GM23338 (cell line): ENCODE measurements around the gene STAB2. TPM values are rescaled to one million over a fixed set of nuclear protein-coding genes. Genes with fewer than 3 reads are reported as not detected.

Source experiments
- ATAC-seq: fragments of 200-7000 bp; cut with Tn5 transposase; 3 replicates; pipeline ENCODE4 v1.9.1; 2020
- DNase-seq: peaks from one replicate; pipeline ENCODE4 v3.0.0-alpha.2; 2015; ENCODE audit warnings: low spot score
- H2AFZ ChIP-seq: fragments of 200-600 bp; sonication (generic); 2 replicates; pipeline ENCODE4 v1.8.0; 2016; ENCODE audit warnings: antibody characterized with exemption, mild to moderate bottlenecking, moderate library complexity
- H3F3A ChIP-seq: fragments of 200-600 bp; sonication (generic); replicated peaks from 2 replicates; pipeline ENCODE4 v1.8.0; 2017; ENCODE audit warnings: antibody characterized with exemption, mixed run types, low read depth
- H3K27ac ChIP-seq: fragments of 200-600 bp; sonication (generic); 2 replicates; pipeline ENCODE4 v1.6.1; 2016; ENCODE audit warnings: low read depth
- H3K27me3 ChIP-seq: fragments of 200-600 bp; sonication (generic); 2 replicates; pipeline ENCODE4 v1.8.0; 2016; ENCODE audit warnings: mild to moderate bottlenecking, mixed run types, moderate library complexity; ENCODE audit not compliant: insufficient read depth
- H3K36me3 ChIP-seq: fragments of 200-600 bp; sonication (generic); 2 replicates; pipeline ENCODE4 v1.8.0; 2016; ENCODE audit warnings: mild to moderate bottlenecking; ENCODE audit not compliant: insufficient read depth
- H3K4me1 ChIP-seq: fragments of 200-600 bp; sonication (generic); 2 replicates; pipeline ENCODE4 v1.8.0; 2016; ENCODE audit warnings: mild to moderate bottlenecking, moderate library complexity; ENCODE audit not compliant: insufficient read depth
- H3K4me2 ChIP-seq: fragments of 200-600 bp; sonication (generic); 2 replicates; pipeline ENCODE4 v1.7.1; 2017; ENCODE audit warnings: mixed run types
- H3K4me3 ChIP-seq: fragments of 200-600 bp; sonication (generic); 2 replicates; pipeline ENCODE4 v1.6.1; 2016; ENCODE audit warnings: mixed run types
- H3K79me2 ChIP-seq: fragments of 200-600 bp; sonication (generic); replicated peaks from 2 replicates; pipeline ENCODE4 v1.8.0; 2017; ENCODE audit warnings: mild to moderate bottlenecking; ENCODE audit not compliant: insufficient read depth
- H3K9me2 ChIP-seq: fragments of 200-600 bp; sonication (generic); 2 replicates; pipeline ENCODE4 v1.8.0; 2017; ENCODE audit not compliant: insufficient read depth
- H4K20me1 ChIP-seq: fragments of 200-600 bp; sonication (generic); replicated peaks from 2 replicates; pipeline ENCODE4 v1.8.0; 2017; ENCODE audit warnings: mild to moderate bottlenecking; ENCODE audit not compliant: insufficient read depth
- H3K27ac Mint-ChIP-seq: 2 replicates; pipeline ENCODE4 v1.8.0; 2020; ENCODE audit warnings: inconsistent platforms, mild to moderate bottlenecking, moderate library complexity, mixed read lengths
- H3K27me3 Mint-ChIP-seq: 3 replicates; pipeline ENCODE4 v1.8.0; 2022; ENCODE audit warnings: low read depth, mild to moderate bottlenecking, moderate library complexity, mixed read lengths, inconsistent platforms; ENCODE audit not compliant: insufficient read depth, poor library complexity
- H3K36me3 Mint-ChIP-seq: 3 replicates; pipeline ENCODE4 v1.8.0; 2021; ENCODE audit warnings: low read depth, mild to moderate bottlenecking, inconsistent platforms, moderate library complexity, mixed read lengths
- H3K4me1 Mint-ChIP-seq: 3 replicates; pipeline ENCODE4 v1.8.0; 2020; ENCODE audit warnings: mild to moderate bottlenecking, inconsistent platforms, mixed read lengths
- H3K4me3 Mint-ChIP-seq: 3 replicates; pipeline ENCODE4 v1.8.0; 2021; ENCODE audit warnings: moderate library complexity, mild to moderate bottlenecking, inconsistent platforms, mixed read lengths
- H3K9me3 Mint-ChIP-seq: 3 replicates; pipeline ENCODE4 v1.8.0; 2020; ENCODE audit warnings: moderate library complexity, mild to moderate bottlenecking, inconsistent platforms, mixed read lengths
- CREB1 ChIP-seq: fragments of 250-450 bp; sonication (Bioruptor Pico); IDR thresholded peaks from 2 replicates; pipeline ENCODE4 v1.5.0; 2020; ENCODE audit warnings: low read depth, mild to moderate bottlenecking, moderate library complexity
- ETS1 ChIP-seq: IDR thresholded peaks from 2 replicates; pipeline ENCODE4 v1.6.1; 2016; ENCODE audit warnings: antibody characterized with exemption
- EZH2 ChIP-seq: fragments of 200-600 bp; sonication (generic); IDR thresholded peaks from one replicate; pipeline ENCODE4 v1.8.0; 2017; ENCODE audit warnings: antibody characterized with exemption, mild to moderate bottlenecking, low read depth; ENCODE audit not compliant: unreplicated experiment
- EZH2phosphoT487 ChIP-seq: fragments of 200-600 bp; sonication (generic); IDR thresholded peaks from one replicate; pipeline ENCODE4 v1.8.1; 2018; ENCODE audit warnings: antibody characterized with exemption; ENCODE audit not compliant: unreplicated experiment
- JUNB ChIP-seq: IDR thresholded peaks from one replicate; pipeline ENCODE4 v1.6.1; 2016; ENCODE audit warnings: antibody characterized with exemption; ENCODE audit not compliant: unreplicated experiment
- NANOG ChIP-seq: IDR thresholded peaks from 2 replicates; pipeline ENCODE4 v1.6.1; 2016; ENCODE audit warnings: antibody characterized with exemption, borderline replicate concordance
- POLR2AphosphoS5 ChIP-seq: IDR thresholded peaks from 2 replicates; pipeline ENCODE4 v1.6.1; 2016; ENCODE audit warnings: antibody characterized with exemption, low read depth
- REST ChIP-seq: IDR thresholded peaks from one replicate; pipeline ENCODE4 v1.6.1; 2018; ENCODE audit warnings: antibody characterized with exemption; ENCODE audit not compliant: unreplicated experiment
- STAT1 ChIP-seq: IDR thresholded peaks from one replicate; pipeline ENCODE4 v1.6.1; 2016; ENCODE audit warnings: antibody characterized with exemption; ENCODE audit not compliant: unreplicated experiment
- ZNF114 ChIP-seq: fragments of 250-450 bp; sonication (Bioruptor Pico); IDR thresholded peaks from 2 replicates; pipeline ENCODE4 v1.5.0; 2020; ENCODE audit warnings: mild to moderate bottlenecking, moderate library complexity
- ZNF331 ChIP-seq: fragments of 250-450 bp; sonication (Bioruptor Pico); IDR thresholded peaks from 2 replicates; pipeline ENCODE4 v1.5.0; 2020; ENCODE audit warnings: low read depth, mild to moderate bottlenecking, moderate library complexity
- ZNF462 ChIP-seq: fragments of 250-450 bp; sonication (Bioruptor Pico); IDR thresholded peaks from 2 replicates; pipeline ENCODE4 v1.5.0; 2020; ENCODE audit warnings: mild to moderate bottlenecking, moderate library complexity
- polyA plus RNA-seq: library from polyadenylated mRNA; unstranded; fragments of >200 nt; fragmentation: Nextera tagmentation; extraction: Ambion mirVana; gene quantifications from 2 replicates; pipeline ENCODE4 v1.2.1, GENCODE V29; 2016
- total RNA-seq: library from RNA; depleted of rRNA; stranded (reverse); fragments of >200 nt; shearing (Covaris generic); gene quantifications from 2 replicates; pipeline ENCODE4 v1.2.3, GENCODE V29; 2014
- TF ChIP-seq, protein P1 (sequence below), 2 experiments: fragments of 200-600 bp in 1 of 2; sonication (generic) in 1 of 2; conservative IDR thresholded peaks; 2 replicates each; pipeline versions ENCODE4 v1.5.1 to v1.6.1; 2016 to 2017; ENCODE audit warnings: antibody characterized with exemption in 2 of 2, low read depth in 2 of 2, mild to moderate bottlenecking in 2 of 2, moderate library complexity in 1 of 2

The STAB2 gene
- total and polyA plus RNA-seq, 2 experiments from 2014 or later: 0.14 TPM; not detected in 1

DNA sequence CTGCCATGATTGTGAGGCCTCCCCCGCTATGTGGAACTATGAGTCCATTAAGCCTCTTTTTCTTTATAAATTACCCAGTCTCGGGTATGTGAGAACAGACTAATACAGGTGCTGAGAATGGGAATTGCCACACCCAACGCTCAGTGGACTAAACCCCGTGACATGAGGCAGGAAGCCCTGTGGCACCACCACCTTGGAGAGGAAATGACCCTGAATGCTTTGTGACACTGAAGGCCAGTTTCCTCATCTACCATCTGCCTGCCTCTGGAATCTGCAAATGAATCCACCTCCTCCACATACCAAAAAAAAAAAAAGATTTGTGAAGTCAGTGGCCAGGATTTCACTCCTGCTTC, 212.4 kb downstream of the STAB2 start:
- Histone ChIP-seq H3K4me1 (peaks cover 11% of the 10 kb centered on the region; the same call in 1 of the 2 replicates), H3K27ac (no peak overlapping the region), H3K4me3 (no peak overlapping the region), H3K79me2 (no peaks in the 10 kb centered on the region; the same call in 1 of the 2 replicates), H3K27me3 (no peaks in the 10 kb centered on the region), H3K9me2 (no peaks in the 10 kb centered on the region), H3F3A (no peaks in the 10 kb centered on the region), H2AFZ (no peak overlapping the region), H3K36me3 (no peaks in the 10 kb centered on the region), H4K20me1 (no peaks in the 10 kb centered on the region), H3K4me2 (no peak overlapping the region)
- H3K27me3 Mint-ChIP-seq: peaks cover 3% of the 10 kb centered on the region
- DNase-seq (no peak), ATAC-seq (no peak)
- peaks cover 35% of the 10 kb centered on the region for H3K36me3 Mint-ChIP-seq
- H3K4me1 Mint-ChIP-seq: peaks cover 24% of the 10 kb centered on the region
- H3K27ac Mint-ChIP-seq: peak overlapping the region; percentile 82
- TF ChIP-seq POLR2AphosphoS5: no peak
- no peak for TF ChIP-seq CREB1 (CRISPR knock-in tag)
- TF ChIP-seq, protein P1, sequence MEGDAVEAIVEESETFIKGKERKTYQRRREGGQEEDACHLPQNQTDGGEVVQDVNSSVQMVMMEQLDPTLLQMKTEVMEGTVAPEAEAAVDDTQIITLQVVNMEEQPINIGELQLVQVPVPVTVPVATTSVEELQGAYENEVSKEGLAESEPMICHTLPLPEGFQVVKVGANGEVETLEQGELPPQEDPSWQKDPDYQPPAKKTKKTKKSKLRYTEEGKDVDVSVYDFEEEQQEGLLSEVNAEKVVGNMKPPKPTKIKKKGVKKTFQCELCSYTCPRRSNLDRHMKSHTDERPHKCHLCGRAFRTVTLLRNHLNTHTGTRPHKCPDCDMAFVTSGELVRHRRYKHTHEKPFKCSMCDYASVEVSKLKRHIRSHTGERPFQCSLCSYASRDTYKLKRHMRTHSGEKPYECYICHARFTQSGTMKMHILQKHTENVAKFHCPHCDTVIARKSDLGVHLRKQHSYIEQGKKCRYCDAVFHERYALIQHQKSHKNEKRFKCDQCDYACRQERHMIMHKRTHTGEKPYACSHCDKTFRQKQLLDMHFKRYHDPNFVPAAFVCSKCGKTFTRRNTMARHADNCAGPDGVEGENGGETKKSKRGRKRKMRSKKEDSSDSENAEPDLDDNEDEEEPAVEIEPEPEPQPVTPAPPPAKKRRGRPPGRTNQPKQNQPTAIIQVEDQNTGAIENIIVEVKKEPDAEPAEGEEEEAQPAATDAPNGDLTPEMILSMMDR (conservative IDR thresholded peaks at IDR 0.05; ENCODE audit: low read depth in 2 of 2): no peak
- no peak for TF ChIP-seq ZNF331
- no peak for TF ChIP-seq ETS1
- TF ChIP-seq ZNF114: no peak
- TF ChIP-seq EZH2phosphoT487: no peak
- no peak for TF ChIP-seq NANOG
- no peak for TF ChIP-seq REST
- TF ChIP-seq JUNB: no peak
- TF ChIP-seq ZNF462 (CRISPR knock-in tag): no peak
- no peak for TF ChIP-seq STAT1
- TF ChIP-seq EZH2: no peak
- H3K4me3 Mint-ChIP-seq: no peak overlapping the region
- H3K9me3 Mint-ChIP-seq: no peaks in the 10 kb centered on the region
